Suprapubic skin (tissue), 4 donors: ENCODE measurements around the gene WDR26. TPM values are rescaled to one million over a fixed set of nuclear protein-coding genes. Genes with fewer than 3 reads are reported as not detected.
"Not testable (repeated sequence)": the region's sequence is repeated elsewhere in the genome, so short reads cannot be mapped to it uniquely, and the experiment has no call there.

ENCODE experiments used
- DNase-seq, 2 donors: peaks; one replicate each; pipeline ENCODE4 v3.0.0-alpha.2; 2019; ENCODE audit warnings: low spot score in 2 of 2
- H3K27ac ChIP-seq: fragments of 200-600 bp; sonication (generic); one replicate; pipeline ENCODE4 v1.5.1; 2019
- H3K27me3 ChIP-seq: fragments of 200-600 bp; sonication (generic); one replicate; pipeline ENCODE4 v1.5.1; 2019
- H3K36me3 ChIP-seq: fragments of 200-600 bp; sonication (generic); one replicate; pipeline ENCODE4 v1.5.1; 2019
- H3K4me1 ChIP-seq: fragments of 200-600 bp; sonication (generic); one replicate; pipeline ENCODE4 v1.5.1; 2019
- H3K4me3 ChIP-seq: fragments of 200-600 bp; sonication (generic); one replicate; pipeline ENCODE4 v1.5.1; 2019; ENCODE audit warnings: mild to moderate bottlenecking
- H3K9me3 ChIP-seq: fragments of 200-600 bp; sonication (generic); one replicate; pipeline ENCODE4 v1.5.1; 2019
- CTCF ChIP-seq, 2 donors: fragments of 200-600 bp in 1 of 2; fragments of 450-650 bp in 1 of 2; sonication (generic) in 1 of 2; IDR thresholded peaks; one replicate each; pipeline ENCODE4 v1.5.1; 2016 to 2019; ENCODE audit warnings: antibody characterized with exemption in 2 of 2, mild to moderate bottlenecking in 1 of 2, moderate library complexity in 1 of 2
- EP300 ChIP-seq: sonication (generic); formaldehyde crosslinking; IDR thresholded peaks from one replicate; pipeline ENCODE4 v1.6.1; 2017; ENCODE audit warnings: antibody characterized with exemption
- POLR2A ChIP-seq, 2 donors: fragments of 450-650 bp; IDR thresholded peaks; one replicate each; pipeline ENCODE4 v1.6.1; 2017; ENCODE audit warnings: antibody characterized with exemption in 2 of 2, mild to moderate bottlenecking in 2 of 2, moderate library complexity in 2 of 2
- POLR2AphosphoS5 ChIP-seq, 3 donors: sonication (generic); formaldehyde crosslinking; IDR thresholded peaks; one replicate each; pipeline ENCODE4 v1.6.1; 2017; ENCODE audit warnings: antibody characterized with exemption in 3 of 3
- WGBS: methylation state at CpG from one replicate; pipeline ENCODE4 v1.1.5; 2018; 5-methylcytosine and 5-hydroxymethylcytosine counted together
- total RNA-seq, 4 donors: library from RNA; depleted of rRNA; stranded (reverse); fragments of >200 nt; gene quantifications; one replicate each; pipeline ENCODE4 v1.1.0, GENCODE V29; 2016

WDR26 gene
- total RNA-seq, 4 donors from 2014 or later, result 92.4 to 174 (median 111) TPM

- 2% methylated on average over 6 of the region's 6 CpGs for WGBS
Observed at GRCh38 chr1:224432672-224433040, 1.9 kb downstream of the WDR26 start.

GRCh38 chr1:224432146-224432545, 2.5 kb downstream of the WDR26 start:
- H3K4me1 ChIP-seq, result peaks cover 55% of the 10 kb centered on the region
- DNase-seq, result no peak
- WGBS, result 17% methylated on average over 2 of the region's 2 CpGs
- H3K36me3 ChIP-seq, result peaks cover 7% of the 10 kb centered on the region
- H3K4me3 ChIP-seq, result peak overlapping the region; percentile 88
- H3K9me3 ChIP-seq, result no peaks in the 10 kb centered on the region
- H3K27me3 ChIP-seq, result no peaks in the 10 kb centered on the region
- no peak for TF ChIP-seq POLR2AphosphoS5 (IDR thresholded peaks at IDR 0.05)
- no peak for TF ChIP-seq POLR2A (IDR thresholded peaks at IDR 0.05)
- no peak for TF ChIP-seq CTCF (IDR thresholded peaks at IDR 0.05)
- no peak for TF ChIP-seq EP300
- H3K27ac ChIP-seq, result peak overlapping the region; percentile 99

More at GRCh38 chr1:224432672-224433040, 1.9 kb downstream of the WDR26 start:
- no peaks in the 10 kb centered on the region for H3K27me3 ChIP-seq
- H3K4me3 ChIP-seq, result peak overlapping the region; percentile 88
- peaks cover 50% of the 10 kb centered on the region for H3K4me1 ChIP-seq
- no peaks in the 10 kb centered on the region for H3K9me3 ChIP-seq
- peak overlapping the region; percentile 99 for H3K27ac ChIP-seq
- peaks cover 7% of the 10 kb centered on the region for H3K36me3 ChIP-seq
- no peak for TF ChIP-seq POLR2AphosphoS5 (IDR thresholded peaks at IDR 0.05)
- no peak for TF ChIP-seq EP300
- TF ChIP-seq POLR2A (IDR thresholded peaks at IDR 0.05), result no peak
- TF ChIP-seq CTCF (IDR thresholded peaks at IDR 0.05), result no peak
- no peak for DNase-seq

- no peaks in the 10 kb centered on the region for H3K27me3 ChIP-seq
- H3K9me3 ChIP-seq, result no peaks in the 10 kb centered on the region
- H3K4me1 ChIP-seq, result peaks cover 54% of the 10 kb centered on the region
- WGBS, result 12% methylated on average over 2 of the region's 2 CpGs
- peak overlapping the region; percentile 99 for H3K27ac ChIP-seq
- DNase-seq, result no peak
- peaks cover 7% of the 10 kb centered on the region for H3K36me3 ChIP-seq
- H3K4me3 ChIP-seq, result peak overlapping the region; percentile 88
- TF ChIP-seq POLR2A (IDR thresholded peaks at IDR 0.05), result no peak
- TF ChIP-seq EP300, result no peak
- no peak for TF ChIP-seq POLR2AphosphoS5 (IDR thresholded peaks at IDR 0.05)
- no peak for TF ChIP-seq CTCF (IDR thresholded peaks at IDR 0.05)
Observed at GRCh38 chr1:224431726-224432125, 2.9 kb downstream of the WDR26 start.

- TF ChIP-seq CTCF (IDR thresholded peaks at IDR 0.05), result no peak
- Histone ChIP-seq H3K27ac (peak overlapping the region; percentile 99), H3K9me3 (no peaks in the 10 kb centered on the region), H3K4me1 (peaks cover 43% of the 10 kb centered on the region), H3K27me3 (no peaks in the 10 kb centered on the region), H3K4me3 (peak overlapping the region; percentile 88), H3K36me3 (peaks cover 11% of the 10 kb centered on the region)
- 18% methylated on average over 2 of the region's 2 CpGs for WGBS
- no peak for DNase-seq
Observed at GRCh38 chr1:224430511-224431113, 4.0 kb downstream of the WDR26 start.

GRCh38 chr1:224429616-224430326, 4.8 kb downstream of the WDR26 start:
- peaks cover 15% of the 10 kb centered on the region for H3K36me3 ChIP-seq
- WGBS, result 61% methylated on average over 3 of the region's 3 CpGs
- peaks cover 35% of the 10 kb centered on the region for H3K4me1 ChIP-seq
- no peaks in the 10 kb centered on the region for H3K9me3 ChIP-seq
- no peaks in the 10 kb centered on the region for H3K27me3 ChIP-seq
- DNase-seq, result no peak
- H3K4me3 ChIP-seq, result peak overlapping the region; percentile 88
- TF ChIP-seq POLR2AphosphoS5 (IDR thresholded peaks at IDR 0.05) (no peak), POLR2A (IDR thresholded peaks at IDR 0.05) (no peak), CTCF (IDR thresholded peaks at IDR 0.05) (no peak), EP300 (no peak)
- H3K27ac ChIP-seq, result peak overlapping the region; percentile 99

- not testable (repeated sequence) for H3K27me3 ChIP-seq, H3K9me3 ChIP-seq, DNase-seq, H3K4me3 ChIP-seq, H3K27ac ChIP-seq
- Histone ChIP-seq H3K36me3 (peaks cover 25% of the 10 kb centered on the region), H3K4me1 (peaks cover 35% of the 10 kb centered on the region)
- WGBS, result 90% methylated on average over 7 of the region's 7 CpGs
Observed at GRCh38 chr1:224428713-224429112, 5.9 kb downstream of the WDR26 start.
